T-helper 17 cell (primary cell): Measurements from ENCODE around the gene CAMK2N1. TPM values are rescaled to one million over a fixed set of nuclear protein-coding genes. Genes with fewer than 3 reads are reported as not detected.
A peak's percentile ranks its signal among the peaks of the same experiment; 100 is the strongest.
"Not testable (repeated sequence)": the region's sequence is repeated elsewhere in the genome, so short reads cannot be mapped to it uniquely, and the experiment has no call there.

Source experiments
- ATAC-seq: fragments of 150-1000 bp; cut with Tn5 transposase; 2 replicates; pipeline ENCODE4 v1.10.0; 2021; ENCODE audit warnings: mild to moderate bottlenecking, moderate library complexity
- DNase-seq, 3 donors: peaks; one replicate each; pipeline versions ENCODE4 v3.0.0 to v3.0.0-alpha.2; 2020 to 2021
- H3K9me3 ChIP-seq: one replicate; pipeline ENCODE4 v1.7.0; 2013; ENCODE audit warnings: low read length, mild to moderate bottlenecking; ENCODE audit not compliant: control insufficient read depth, poor library complexity, severe bottlenecking
- H3K27ac Mint-ChIP-seq: one replicate; pipeline ENCODE4 v1.8.0; 2022; ENCODE audit warnings: mild to moderate bottlenecking, moderate library complexity, mixed read lengths
- H3K27me3 Mint-ChIP-seq: one replicate; pipeline ENCODE4 v1.8.0; 2022; ENCODE audit warnings: mixed read lengths
- H3K36me3 Mint-ChIP-seq: one replicate; pipeline ENCODE4 v1.8.0; 2022; ENCODE audit warnings: low read depth, mixed read lengths
- H3K4me1 Mint-ChIP-seq: one replicate; pipeline ENCODE4 v1.8.0; 2022; ENCODE audit warnings: mild to moderate bottlenecking, mixed read lengths
- H3K4me3 Mint-ChIP-seq: one replicate; pipeline ENCODE4 v1.8.0; 2022; ENCODE audit warnings: mild to moderate bottlenecking, moderate library complexity, mixed read lengths
- total RNA-seq, 4 donors: library from RNA in 2 of 4; stranded (reverse) in 2 of 4; gene quantifications; one replicate each; pipeline ENCODE4 v1.2.3 and lab custom pipeline; 2022 to 2026

CAMK2N1 gene
- total RNA-seq (1 to 10 TPM; 5.3 to 6.3 TPM), total RNA-seq (lab: John Stamatoyannopoulos, UW) (1.4 to 2.6 reads per million in 2 donors)

DNA sequence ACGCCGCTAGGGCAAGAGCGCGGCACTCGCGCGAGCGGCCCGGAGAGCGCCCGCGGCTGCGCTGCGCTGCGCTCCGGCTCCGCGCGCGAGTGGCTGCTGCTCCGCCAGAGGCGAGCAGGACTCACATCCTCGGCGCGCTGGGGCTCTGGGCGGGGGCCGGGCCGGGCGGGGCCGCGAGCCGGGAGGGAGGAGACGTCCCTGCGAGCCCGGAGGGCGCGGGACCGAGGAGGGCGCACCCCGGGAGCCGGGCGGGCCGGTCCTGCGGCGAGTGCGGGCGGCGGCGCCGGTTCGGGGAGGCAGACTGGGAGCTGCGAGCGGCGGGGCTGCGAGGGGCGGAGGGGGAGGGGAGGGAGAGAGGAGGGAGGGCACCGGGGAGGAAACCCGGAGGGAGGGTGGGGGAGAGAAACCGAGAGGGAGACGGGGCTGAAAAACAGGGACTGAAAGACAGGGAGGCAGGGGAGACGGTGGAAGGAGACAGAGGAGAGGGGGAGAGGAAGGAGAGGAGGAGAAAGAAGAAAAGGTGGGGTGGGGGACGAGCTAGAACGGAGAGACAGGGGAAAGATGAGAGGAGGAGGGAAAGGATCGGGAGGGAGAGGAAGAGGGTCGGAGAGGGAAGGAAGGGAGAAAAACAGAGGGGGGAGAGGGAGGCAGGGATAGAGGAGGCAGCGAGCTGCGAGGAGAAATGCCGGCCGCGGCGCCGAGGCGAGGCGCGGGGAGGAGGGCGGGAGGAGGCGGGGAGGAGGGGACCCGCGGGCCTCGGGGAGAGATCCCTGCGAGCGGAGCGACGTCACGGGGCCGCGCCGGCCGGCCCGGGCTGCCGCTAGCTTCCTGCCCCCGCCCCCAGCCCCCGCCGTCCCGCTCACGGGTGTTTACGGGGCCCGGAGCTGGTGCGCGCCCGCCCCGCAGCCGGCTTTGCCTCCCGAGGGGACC is at the start of gene CAMK2N1:
Gene CAMK2N1 (minus strand): TSS at position 684 of the 930 bp plus-strand sequence. CDS start 831 bp downstream, outside the sequence.
- Mint-ChIP-seq H3K27ac (peak within 1 kb of the TSS; percentile 89), H3K36me3 (peaks cover 5% of the 10 kb centered on the region), H3K27me3 (peaks cover 53% of the 10 kb centered on the region), H3K4me1 (peaks cover 21% of the 10 kb centered on the region), H3K4me3 (peak within 1 kb of the TSS; percentile 98)
- H3K9me3 ChIP-seq = no peaks in the 10 kb centered on the region
- DNase-seq (peak; percentile 37 to 46 (median 40)), ATAC-seq (peak; percentile 82)

DNA sequence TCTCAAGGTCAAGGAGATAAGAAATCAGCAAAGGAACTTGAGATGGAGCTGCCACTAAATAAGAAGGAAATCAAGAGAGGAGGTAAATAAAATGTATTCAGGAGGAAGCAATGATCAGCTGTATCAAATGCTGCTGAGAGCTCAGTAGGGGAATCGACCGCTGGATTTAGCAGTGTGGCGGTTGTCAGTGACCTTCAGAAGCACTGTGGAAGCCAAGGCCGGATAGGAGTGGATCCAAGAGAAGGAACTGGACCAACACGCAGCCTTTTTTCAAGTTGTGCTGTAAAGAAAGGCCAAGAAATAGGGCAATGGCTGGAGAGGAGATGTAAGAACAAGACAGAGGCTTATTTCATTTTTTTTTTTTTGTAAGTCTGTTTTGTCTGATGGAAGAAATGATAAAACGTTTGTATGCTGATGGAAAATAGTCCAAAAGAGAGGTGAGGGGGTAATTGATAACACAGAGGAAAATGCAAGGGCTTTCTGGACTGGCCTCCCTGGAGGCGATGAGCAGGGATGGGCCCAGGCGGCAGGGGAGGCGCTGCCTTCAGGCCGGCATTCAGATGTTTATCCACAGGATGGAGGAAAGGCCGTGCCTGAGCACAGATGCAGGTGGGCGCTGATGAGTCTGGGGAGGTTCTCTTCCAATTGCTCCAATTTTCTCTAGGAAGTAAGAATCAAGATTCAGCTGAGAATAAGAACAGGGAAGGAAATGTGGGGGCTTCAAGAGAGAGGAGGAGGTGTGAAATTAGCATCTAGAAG is 48.8 kb upstream of the CAMK2N1 start:
- peaks cover 15% of the 10 kb centered on the region for H3K36me3 Mint-ChIP-seq
- H3K27ac Mint-ChIP-seq = peak overlapping the region; percentile 81
- H3K9me3 ChIP-seq = no peaks in the 10 kb centered on the region
- no peak overlapping the region for H3K4me3 Mint-ChIP-seq
- peaks cover 7% of the 10 kb centered on the region for H3K4me1 Mint-ChIP-seq
- peaks cover 86% of the 10 kb centered on the region for H3K27me3 Mint-ChIP-seq
- DNase-seq (no peak), ATAC-seq (no peak)

DNA sequence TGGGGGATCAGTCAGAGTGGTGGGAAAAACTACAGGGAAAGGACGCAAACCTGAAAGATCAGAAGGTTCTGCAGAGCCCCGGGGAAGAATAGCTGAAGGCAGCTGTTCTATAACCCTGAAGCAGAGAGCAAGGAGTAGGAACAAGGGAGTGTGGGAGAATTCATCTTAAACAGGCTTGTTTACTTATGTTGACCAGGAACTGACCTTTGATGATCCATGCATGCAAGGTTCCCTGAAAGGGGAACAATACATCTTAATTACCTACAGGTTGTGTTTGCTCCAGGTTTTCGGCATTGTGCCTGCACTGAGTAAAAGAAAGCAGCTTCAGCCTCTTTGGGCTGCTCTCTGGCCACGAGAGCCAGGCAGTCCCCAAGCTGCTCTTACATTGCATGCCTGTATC is 47.6 kb upstream of the CAMK2N1 start:
- H3K4me1 Mint-ChIP-seq = peaks cover 7% of the 10 kb centered on the region
- no peak overlapping the region for H3K4me3 Mint-ChIP-seq
- peaks cover 86% of the 10 kb centered on the region for H3K27me3 Mint-ChIP-seq
- no peaks in the 10 kb centered on the region for H3K9me3 ChIP-seq
- DNase-seq (no peak), ATAC-seq (no peak)
- no peak overlapping the region for H3K27ac Mint-ChIP-seq
- peaks cover 11% of the 10 kb centered on the region for H3K36me3 Mint-ChIP-seq

- Mint-ChIP-seq H3K27ac (no peak overlapping the region), H3K4me1 (peaks cover 8% of the 10 kb centered on the region), H3K4me3 (no peak overlapping the region), H3K36me3 (peaks cover 14% of the 10 kb centered on the region), H3K27me3 (peaks cover 91% of the 10 kb centered on the region)
- H3K9me3 ChIP-seq = no peaks in the 10 kb centered on the region
- ATAC-seq (no peak), DNase-seq (no peak)
Measured at GRCh38 chr1:20530901-20531300, 44.9 kb upstream of the CAMK2N1 start.

DNA sequence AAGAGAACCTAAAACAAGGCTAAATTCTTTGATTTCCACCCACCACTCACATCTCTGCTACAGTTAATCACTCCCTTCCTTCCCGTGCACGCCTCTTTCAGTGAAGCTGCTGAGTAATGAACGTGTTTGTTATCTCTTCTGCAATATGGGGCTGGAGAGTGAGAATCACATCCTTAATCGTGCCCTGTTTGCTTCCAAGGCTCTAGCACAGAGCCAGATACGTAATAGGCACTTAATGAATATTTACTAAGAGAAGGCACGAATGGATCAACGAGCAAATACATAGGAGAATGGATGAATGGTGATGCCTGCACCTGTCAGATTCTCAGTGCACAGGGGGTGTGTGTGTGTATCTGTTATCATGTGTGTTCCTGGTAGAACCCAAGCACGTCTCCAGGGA is 44.3 kb upstream of the CAMK2N1 start:
- DNase-seq (no peak), ATAC-seq (no peak)
- H3K9me3 ChIP-seq = no peaks in the 10 kb centered on the region
- peaks cover 87% of the 10 kb centered on the region for H3K27me3 Mint-ChIP-seq
- peaks cover 14% of the 10 kb centered on the region for H3K36me3 Mint-ChIP-seq
- H3K4me3 Mint-ChIP-seq = no peak overlapping the region
- H3K27ac Mint-ChIP-seq = no peak overlapping the region
- H3K4me1 Mint-ChIP-seq = peaks cover 8% of the 10 kb centered on the region

DNA sequence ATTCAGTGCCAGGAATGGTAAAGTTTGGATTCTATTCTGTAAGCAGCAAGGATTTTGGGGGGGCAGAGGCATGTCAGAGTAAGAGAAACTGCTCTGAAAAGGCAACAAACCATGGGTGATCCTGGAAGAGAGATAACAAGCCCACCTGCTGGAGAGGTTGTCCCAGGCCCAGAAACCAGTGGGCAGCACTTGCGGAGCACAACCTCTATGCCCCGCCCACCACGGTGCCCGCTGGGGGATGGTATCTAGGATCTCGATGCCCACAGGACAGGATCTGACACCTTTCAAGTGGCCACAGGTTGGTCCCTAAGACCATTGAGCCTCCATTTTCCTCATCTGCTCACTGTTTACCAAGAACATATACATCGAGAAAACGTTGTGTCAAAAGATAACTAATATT is 42.2 kb upstream of the CAMK2N1 start:
- ATAC-seq (no peak), DNase-seq (no peak)
- H3K9me3 ChIP-seq = no peaks in the 10 kb centered on the region
- Mint-ChIP-seq H3K27ac (no peak overlapping the region), H3K27me3 (peaks cover 66% of the 10 kb centered on the region), H3K36me3 (peaks cover 6% of the 10 kb centered on the region), H3K4me1 (peaks cover 3% of the 10 kb centered on the region), H3K4me3 (no peak overlapping the region)

GRCh38 chr1:20526267-20526666 is 40.3 kb upstream of the CAMK2N1 start:
- peaks cover 6% of the 10 kb centered on the region for H3K36me3 Mint-ChIP-seq
- H3K4me1 Mint-ChIP-seq = peaks cover 6% of the 10 kb centered on the region
- ATAC-seq (no peak), DNase-seq (no peak)
- H3K27ac Mint-ChIP-seq = no peak overlapping the region
- H3K27me3 Mint-ChIP-seq = peaks cover 59% of the 10 kb centered on the region
- H3K9me3 ChIP-seq = no peaks in the 10 kb centered on the region
- H3K4me3 Mint-ChIP-seq = no peak overlapping the region

DNA sequence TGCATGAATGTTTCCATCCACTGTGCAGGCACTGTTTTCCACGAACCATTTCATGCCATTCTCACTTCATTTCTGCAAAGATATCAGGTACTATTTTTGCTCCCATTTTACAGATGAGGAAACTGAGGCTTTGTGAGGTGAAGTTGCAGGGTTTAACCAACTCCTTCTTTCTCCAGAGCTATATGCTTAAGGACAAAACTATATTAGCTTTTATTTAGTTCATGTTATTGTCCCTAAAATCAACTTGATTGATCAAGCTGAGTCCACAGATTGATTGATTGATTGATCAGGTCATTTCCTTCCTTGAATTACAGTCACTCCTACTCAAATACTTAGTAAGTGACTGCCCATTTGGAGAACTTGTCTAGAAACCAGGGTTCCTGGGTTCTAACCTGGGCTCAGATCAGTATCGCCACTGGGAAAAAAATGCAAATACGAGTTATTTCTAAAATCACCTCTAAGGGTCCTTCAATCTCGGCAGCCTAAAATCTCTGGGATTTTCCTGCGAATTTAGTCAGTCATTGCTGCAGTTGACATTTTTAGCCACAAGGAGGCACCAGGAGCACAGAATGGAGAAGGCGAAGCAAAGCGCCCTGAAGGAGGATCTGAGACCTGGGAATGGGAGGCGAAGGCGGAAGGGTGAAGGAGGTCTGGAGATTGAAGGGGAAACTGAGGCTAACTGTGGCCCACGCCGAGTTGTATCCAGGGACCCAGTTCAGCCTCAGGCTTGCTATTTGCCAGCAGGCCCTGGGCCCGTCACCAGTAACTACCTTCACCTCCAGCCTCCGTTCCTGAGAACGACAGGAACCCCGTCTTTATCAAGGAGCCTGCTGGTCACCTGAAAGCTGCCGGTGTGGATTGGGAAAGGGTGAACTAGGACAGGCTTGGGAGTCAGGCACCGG is 36.2 kb upstream of the CAMK2N1 start:
- H3K27ac Mint-ChIP-seq = peak overlapping the region; percentile 24
- peak; percentile 25 to 64 (median 44) for DNase-seq
- peaks cover 36% of the 10 kb centered on the region for H3K27me3 Mint-ChIP-seq
- peak; percentile 57 for ATAC-seq
- peaks cover 6% of the 10 kb centered on the region for H3K4me1 Mint-ChIP-seq
- H3K4me3 Mint-ChIP-seq = no peak overlapping the region
- peaks cover 2% of the 10 kb centered on the region for H3K36me3 Mint-ChIP-seq
- H3K9me3 ChIP-seq = no peaks in the 10 kb centered on the region

- not testable (repeated sequence) for DNase-seq, ATAC-seq, H3K27ac Mint-ChIP-seq, H3K4me3 Mint-ChIP-seq, H3K36me3 Mint-ChIP-seq, H3K9me3 ChIP-seq, H3K4me1 Mint-ChIP-seq
- H3K27me3 Mint-ChIP-seq = peaks cover 27% of the 10 kb centered on the region
Measured at GRCh38 chr1:20519609-20520262, 33.7 kb upstream of the CAMK2N1 start.

DNA sequence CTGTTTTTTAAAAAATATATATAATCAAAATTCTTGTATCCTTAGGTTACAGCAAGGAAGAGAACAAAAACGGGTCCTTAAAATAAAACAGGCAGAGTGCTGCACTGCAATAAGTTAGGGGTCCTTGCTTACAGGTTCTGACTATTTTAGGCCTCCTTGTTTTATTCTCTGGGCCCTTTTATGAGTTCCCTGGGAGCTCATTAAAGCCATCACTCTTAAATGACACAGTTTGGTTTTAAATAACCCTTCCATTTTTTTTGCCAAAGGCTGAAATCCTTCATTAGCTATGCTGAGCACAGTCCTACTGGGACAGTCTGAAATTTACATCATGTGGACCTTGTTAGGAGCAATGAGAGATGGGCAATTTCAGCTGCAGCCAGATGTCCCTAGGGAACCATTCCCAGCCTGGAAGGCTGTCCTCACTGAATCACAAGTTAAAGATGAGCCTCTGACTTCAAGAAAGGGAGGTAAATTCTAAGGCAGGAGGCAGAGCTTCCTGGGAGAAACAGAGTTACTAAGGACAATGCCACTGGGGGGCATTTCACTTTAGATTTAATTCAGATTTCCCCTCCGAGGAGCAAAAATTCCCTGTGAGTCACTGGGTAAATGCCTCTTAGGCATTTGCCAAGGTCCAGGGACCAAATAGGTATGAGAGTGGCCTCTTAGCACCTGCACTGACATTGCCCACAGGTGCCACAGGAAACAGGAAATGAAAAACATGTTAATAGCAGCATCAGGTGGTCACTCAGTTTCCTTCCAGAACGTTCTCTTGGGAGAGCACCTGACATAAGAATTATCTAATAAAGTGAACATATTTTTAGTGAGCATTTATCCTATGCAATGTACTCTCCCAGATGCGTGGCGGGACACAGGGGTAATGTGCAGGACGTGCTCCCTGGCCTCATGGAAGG is 25.8 kb upstream of the CAMK2N1 start:
- H3K4me1 Mint-ChIP-seq = peaks cover 4% of the 10 kb centered on the region
- peaks cover 2% of the 10 kb centered on the region for H3K36me3 Mint-ChIP-seq

DNA sequence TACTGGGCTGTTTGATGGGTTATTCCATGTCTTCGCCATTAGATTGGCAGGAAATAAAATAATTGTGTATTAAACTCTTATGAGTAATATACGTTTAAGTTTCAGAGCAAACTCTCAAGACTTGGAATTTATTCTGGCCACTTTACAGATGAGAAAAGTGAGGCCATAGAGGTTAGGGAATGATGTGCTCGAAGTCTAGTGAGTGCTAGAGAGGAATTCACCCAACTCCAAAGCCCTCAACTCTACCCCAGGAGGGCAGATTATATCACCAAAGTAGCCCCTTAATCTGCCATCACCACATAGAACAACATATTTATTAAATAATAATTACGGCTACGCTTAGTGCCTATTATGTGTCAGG is 22.4 kb upstream of the CAMK2N1 start:
- Mint-ChIP-seq H3K27me3 (peaks cover 8% of the 10 kb centered on the region), H3K36me3 (no peaks in the 10 kb centered on the region), H3K4me3 (peak overlapping the region; percentile 87), H3K4me1 (peaks cover 11% of the 10 kb centered on the region), H3K27ac (peak overlapping the region; percentile 93)
- ATAC-seq = no peak
- DNase-seq = no peak
- no peaks in the 10 kb centered on the region for H3K9me3 ChIP-seq

More for the DNA sequence above, 25.8 kb upstream of the CAMK2N1 start:
- ATAC-seq (no peak), DNase-seq (no peak)
- no peaks in the 10 kb centered on the region for H3K9me3 ChIP-seq
- no peak overlapping the region for H3K27ac Mint-ChIP-seq
- peaks cover 16% of the 10 kb centered on the region for H3K27me3 Mint-ChIP-seq
- H3K4me3 Mint-ChIP-seq = no peak overlapping the region
